Endothelial cell of umbilical vein (primary cell): Measurements from ENCODE around the gene NR5A2.

Source experiments
- CTCF ChIP-seq, 2 donors: IDR thresholded peaks; 1 replicate in 1 of 2; 2 replicates in 1 of 2; pipeline ENCODE4 v1.5.1; 2011; ENCODE audit warnings: low read length in 2 of 2, mild to moderate bottlenecking in 2 of 2, moderate library complexity in 2 of 2, control low read depth in 1 of 2, inconsistent platforms in 1 of 2, low read depth in 1 of 2; ENCODE audit not compliant: insufficient read depth in 1 of 2; ENCODE audit errors: extremely low read depth in 1 of 2
- EZH2 ChIP-seq: IDR thresholded peaks from 2 replicates; pipeline ENCODE4 v1.6.1; 2012; ENCODE audit warnings: borderline replicate concordance, low read depth, mild to moderate bottlenecking, moderate library complexity, low read length, inconsistent platforms; ENCODE audit not compliant: severe bottlenecking
- FOS ChIP-seq: IDR thresholded peaks from 2 replicates; pipeline ENCODE4 v1.6.1; 2011; ENCODE audit warnings: mild to moderate bottlenecking, low read length, moderate library complexity, borderline replicate concordance; ENCODE audit not compliant: insufficient read depth
- GATA2 ChIP-seq: IDR thresholded peaks from 2 replicates; pipeline ENCODE4 v1.7.0; 2011; ENCODE audit warnings: low read depth, mild to moderate bottlenecking, moderate library complexity, mixed read lengths, low read length; ENCODE audit not compliant: insufficient read length, insufficient read depth
- MAX ChIP-seq: IDR thresholded peaks from 2 replicates; pipeline ENCODE4 v1.6.1; 2011; ENCODE audit not compliant: insufficient read depth, insufficient read length
- POLR2A ChIP-seq: IDR thresholded peaks from 2 replicates; pipeline ENCODE4 v1.6.1; 2012; ENCODE audit warnings: low read depth, mild to moderate bottlenecking, control low read depth, low read length
- POLR2AphosphoS5 ChIP-seq: IDR thresholded peaks from 2 replicates; pipeline ENCODE4 v1.6.1; 2012; ENCODE audit warnings: low read depth, mild to moderate bottlenecking, control low read depth, low read length, moderate library complexity; ENCODE audit not compliant: insufficient read depth

- TF ChIP-seq CTCF (IDR thresholded peaks at IDR 0.05; ENCODE audit: extremely low read depth in 1 of 2, insufficient read depth in 1 of 2, low read depth in 1 of 2, low read length in 2 of 2), result no peak
- no peak for TF ChIP-seq POLR2AphosphoS5
- no peak for TF ChIP-seq MAX
- peak; percentile 70 for TF ChIP-seq EZH2
- TF ChIP-seq GATA2, result no peak
- no peak for TF ChIP-seq POLR2A
- no peak for TF ChIP-seq FOS
These were observed 15.2 kb downstream of the NR5A2 start for GRCh38 chr1:200042552-200043335.
